ENCODE measurements around the gene RNF215. TPM values are rescaled to one million over a fixed set of nuclear protein-coding genes. Genes with fewer than 3 reads are reported as not detected.

RNF215 gene
- total and polyA plus RNA-seq, 2 donors (not counting 3 experiments of a cell fraction or from before 2014, with no cell fraction given), result 16.7 to 26.9 TPM

DNA sequence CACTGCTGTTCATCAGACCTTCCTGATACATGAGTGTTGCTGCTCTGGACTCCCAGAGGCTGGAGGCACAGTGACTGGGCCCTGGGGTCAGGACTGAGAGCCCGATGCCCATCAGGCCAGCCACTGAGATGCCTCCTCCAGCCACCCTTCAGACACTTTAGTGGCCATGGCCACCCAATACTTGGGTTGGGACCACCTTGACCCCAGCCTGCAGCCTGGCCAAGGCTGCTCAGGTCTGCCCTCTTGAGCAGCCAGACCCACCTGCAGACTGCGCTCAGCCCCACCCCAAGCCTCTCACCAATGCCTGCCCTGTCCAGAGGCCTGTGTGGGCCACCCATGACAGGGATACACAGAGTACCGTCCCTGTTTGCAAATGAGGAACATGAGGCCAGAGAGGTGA lies 4.2 kb downstream of the RNF215 start:
- Histone ChIP-seq H3K9me3 (replicated peaks; ENCODE audit: control insufficient read depth, insufficient read depth, low read length) (no peaks in the 10 kb centered on the region), H3K27ac (ENCODE audit: insufficient read depth, low read depth, low read length) (no peak overlapping the region), H3K79me2 (ENCODE audit: control insufficient read depth, insufficient read depth, low read length) (no peaks in the 10 kb centered on the region), H3K4me2 (ENCODE audit: insufficient read depth, low read length) (no peak overlapping the region), H3K9me1 (replicated peaks; ENCODE audit: control insufficient read depth, extremely low read depth, insufficient read depth, low read length) (no peaks in the 10 kb centered on the region), H3K4me3 (replicated peaks in 1 of 3; ENCODE audit: insufficient read depth in 1 of 3, low read depth in 1 of 3, low read length in 3 of 3) (no peak overlapping the region), H3K27me3 (ENCODE audit: control insufficient read depth in 2 of 2, insufficient read depth in 2 of 2, low read length in 2 of 2) (no peaks in the 10 kb centered on the region), H3K4me1 (ENCODE audit: control insufficient read depth, extremely low read depth, insufficient read depth, low read length) (peaks cover 10% of the 10 kb centered on the region), H3K36me3 (ENCODE audit: control insufficient read depth in 2 of 2, extremely low read depth in 1 of 2, insufficient read depth in 2 of 2, low read length in 2 of 2) (peaks cover 0 to 23% of the 10 kb centered on the region in 2 experiments), H4K20me1 (replicated peaks; ENCODE audit: control insufficient read depth, extremely low read depth, insufficient read depth, low read length) (no peaks in the 10 kb centered on the region), H3K9ac (replicated peaks; ENCODE audit: extremely low read depth, insufficient read depth, low read length) (no peak overlapping the region), H2AFZ (ENCODE audit: low read depth, low read length) (no peak overlapping the region)
- intact Hi-C loops (cut with micrococcal nuclease), result no loop called here
- POLR2A ChIA-PET, result no interaction called here
- no TSS peak for BruUV-seq (replicated peaks)
- FAIRE-seq, result no peak
- CTCF ChIA-PET, result interaction anchor here (1.0 to 1.1 kb wide), 2 partner anchors 95 to 127 kb away, joined by 4 read pairs; no protein-coding TSS in a partner anchor
- TF ChIP-seq, protein P1, sequence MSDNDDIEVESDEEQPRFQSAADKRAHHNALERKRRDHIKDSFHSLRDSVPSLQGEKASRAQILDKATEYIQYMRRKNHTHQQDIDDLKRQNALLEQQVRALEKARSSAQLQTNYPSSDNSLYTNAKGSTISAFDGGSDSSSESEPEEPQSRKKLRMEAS (IDR thresholded peaks at IDR 0.05; ENCODE audit: insufficient read depth, insufficient read length), result no peak
- TF ChIP-seq JUN (IDR thresholded peaks at IDR 0.05; ENCODE audit: borderline replicate concordance, insufficient read depth, insufficient read length, low read depth) (no peak), FOS (IDR thresholded peaks at IDR 0.05; ENCODE audit: borderline replicate concordance, insufficient read depth, low read length) (no peak), GATA2 (IDR thresholded peaks at IDR 0.05; ENCODE audit: insufficient read depth, insufficient read length, low read depth, low read length) (no peak), POLR2AphosphoS5 (IDR thresholded peaks at IDR 0.05; ENCODE audit: insufficient read depth, low read depth, low read length) (no peak), POLR2A (IDR thresholded peaks at IDR 0.05; ENCODE audit: low read depth, low read length) (no peak), EZH2 (IDR thresholded peaks at IDR 0.05; ENCODE audit: borderline replicate concordance, low read depth, low read length, severe bottlenecking) (no peak), MYC (IDR thresholded peaks at IDR 0.05; ENCODE audit: low read depth, low read length) (no peak)
- TF ChIP-seq, protein P2, sequence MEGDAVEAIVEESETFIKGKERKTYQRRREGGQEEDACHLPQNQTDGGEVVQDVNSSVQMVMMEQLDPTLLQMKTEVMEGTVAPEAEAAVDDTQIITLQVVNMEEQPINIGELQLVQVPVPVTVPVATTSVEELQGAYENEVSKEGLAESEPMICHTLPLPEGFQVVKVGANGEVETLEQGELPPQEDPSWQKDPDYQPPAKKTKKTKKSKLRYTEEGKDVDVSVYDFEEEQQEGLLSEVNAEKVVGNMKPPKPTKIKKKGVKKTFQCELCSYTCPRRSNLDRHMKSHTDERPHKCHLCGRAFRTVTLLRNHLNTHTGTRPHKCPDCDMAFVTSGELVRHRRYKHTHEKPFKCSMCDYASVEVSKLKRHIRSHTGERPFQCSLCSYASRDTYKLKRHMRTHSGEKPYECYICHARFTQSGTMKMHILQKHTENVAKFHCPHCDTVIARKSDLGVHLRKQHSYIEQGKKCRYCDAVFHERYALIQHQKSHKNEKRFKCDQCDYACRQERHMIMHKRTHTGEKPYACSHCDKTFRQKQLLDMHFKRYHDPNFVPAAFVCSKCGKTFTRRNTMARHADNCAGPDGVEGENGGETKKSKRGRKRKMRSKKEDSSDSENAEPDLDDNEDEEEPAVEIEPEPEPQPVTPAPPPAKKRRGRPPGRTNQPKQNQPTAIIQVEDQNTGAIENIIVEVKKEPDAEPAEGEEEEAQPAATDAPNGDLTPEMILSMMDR (IDR thresholded peaks at IDR 0.05; ENCODE audit: extremely low read depth in 1 of 2, insufficient read depth in 1 of 2, low read depth in 1 of 2, low read length in 2 of 2), result no peak
- dilution Hi-C loops (cut with MboI; ENCODE audit: extremely low pct_ligation_motif_present, low sequenced_read_pairs), result no loop called here
- no peak for DNase-seq (ENCODE audit: low read depth, low spot score)
